Stromal cell of bone marrow (primary cell): Measurements from ENCODE around the gene COX7A2L.
"Not testable (repeated sequence)": the region's sequence is repeated elsewhere in the genome, so short reads cannot be mapped to it uniquely, and the experiment has no call there.

Experiments
- DNase-seq: peaks from one replicate; pipeline ENCODE4 v3.0.0-alpha.2; 2012; ENCODE audit warnings: low read depth

COX7A2L gene

GRCh38 chr2:42367835-42368234 is 6.8 kb upstream of the COX7A2L start:
- no peak for DNase-seq

GRCh38 chr2:42366411-42366810 is 5.4 kb upstream of the COX7A2L start:
- DNase-seq = no peak

GRCh38 chr2:42364658-42365057 is 3.6 kb upstream of the COX7A2L start:
- no peak for DNase-seq

- no peak for DNase-seq
Observed at GRCh38 chr2:42363413-42363812, 2.4 kb upstream of the COX7A2L start.

- no peak for DNase-seq
Observed at GRCh38 chr2:42361728-42362283, 789 bp upstream of the COX7A2L start.

GRCh38 chr2:42360493-42360889 is 526 bp downstream of the COX7A2L start:
- no peak for DNase-seq

GRCh38 chr2:42359965-42360483 is 993 bp downstream of the COX7A2L start:
- DNase-seq = no peak

GRCh38 chr2:42359304-42359964 is 1.6 kb downstream of the COX7A2L start:
- no peak for DNase-seq

GRCh38 chr2:42353792-42354429 is 7.1 kb downstream of the COX7A2L start:
- no peak for DNase-seq

- no peak for DNase-seq
Observed at GRCh38 chr2:42351864-42352263, 9.2 kb downstream of the COX7A2L start.

GRCh38 chr2:42350434-42351063 is 10.5 kb downstream of the COX7A2L start:
- no peak for DNase-seq

- DNase-seq = no peak
Observed at GRCh38 chr2:42348113-42348805, 12.8 kb downstream of the COX7A2L start.

GRCh38 chr2:42347518-42347917 is 13.5 kb downstream of the COX7A2L start:
- not testable (repeated sequence) for DNase-seq

- not testable (repeated sequence) for DNase-seq
Observed at GRCh38 chr2:42346856-42347255, 14.2 kb downstream of the COX7A2L start.

GRCh38 chr2:42345986-42346385 is 15.0 kb downstream of the COX7A2L start:
- DNase-seq = no peak

GRCh38 chr2:42342795-42343241 is 18.2 kb downstream of the COX7A2L start:
- DNase-seq = no peak

GRCh38 chr2:42342061-42342794 is 18.8 kb downstream of the COX7A2L start:
- peak; percentile 93 for DNase-seq

GRCh38 chr2:42340938-42341636 is 19.9 kb downstream of the COX7A2L start:
- no peak for DNase-seq

- DNase-seq = no peak
Observed at GRCh38 chr2:42340045-42340937, 20.7 kb downstream of the COX7A2L start.
